Inferior parietal cortex (tissue), 1 donor: ENCODE results near the gene CPXM1.

Source experiments
- DNase-seq: peaks from one replicate; pipeline ENCODE4 v3.0.0-alpha.2; 2016; ENCODE audit errors: extremely low spot score

The CPXM1 gene

DNA sequence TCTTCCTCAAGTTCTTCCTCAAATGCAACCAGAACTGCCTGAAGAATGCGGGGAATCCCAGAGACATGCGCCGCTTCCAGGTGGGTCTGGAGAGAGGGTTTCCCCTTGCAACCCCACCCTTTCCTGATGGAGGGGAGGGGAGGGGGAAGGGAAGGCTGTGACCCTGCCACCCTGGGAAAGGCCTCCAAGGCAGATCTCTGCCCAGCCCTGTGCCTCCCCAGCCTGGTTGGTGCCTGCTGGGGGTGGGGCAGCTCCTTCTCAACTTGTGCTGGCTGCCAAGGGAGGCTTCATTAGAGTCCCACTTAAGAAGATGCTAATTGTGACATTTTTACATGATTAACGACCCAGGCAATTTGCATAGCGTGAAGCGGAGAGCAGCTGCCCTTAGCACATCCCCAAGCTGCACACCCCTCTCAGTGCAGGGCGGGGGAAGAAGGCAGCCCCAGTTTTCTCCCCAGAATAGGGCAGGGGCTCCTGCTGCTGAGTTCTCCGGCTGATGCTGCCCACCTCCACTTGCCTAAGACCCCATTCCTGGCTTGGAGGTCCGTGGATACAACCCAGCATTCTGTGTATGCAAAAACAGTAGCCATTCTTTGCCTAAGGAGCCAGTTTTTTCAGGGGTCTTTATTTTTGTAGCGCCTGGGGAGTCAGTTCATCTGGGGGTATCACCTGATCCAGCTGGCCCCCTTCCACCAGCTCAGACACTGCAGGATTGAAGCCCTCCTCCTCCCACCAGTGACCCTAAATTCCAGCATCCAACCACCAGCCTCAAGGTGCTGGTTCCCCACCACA, 51.7 kb downstream of the CPXM1 start:
- DNase-seq = no peak

DNA sequence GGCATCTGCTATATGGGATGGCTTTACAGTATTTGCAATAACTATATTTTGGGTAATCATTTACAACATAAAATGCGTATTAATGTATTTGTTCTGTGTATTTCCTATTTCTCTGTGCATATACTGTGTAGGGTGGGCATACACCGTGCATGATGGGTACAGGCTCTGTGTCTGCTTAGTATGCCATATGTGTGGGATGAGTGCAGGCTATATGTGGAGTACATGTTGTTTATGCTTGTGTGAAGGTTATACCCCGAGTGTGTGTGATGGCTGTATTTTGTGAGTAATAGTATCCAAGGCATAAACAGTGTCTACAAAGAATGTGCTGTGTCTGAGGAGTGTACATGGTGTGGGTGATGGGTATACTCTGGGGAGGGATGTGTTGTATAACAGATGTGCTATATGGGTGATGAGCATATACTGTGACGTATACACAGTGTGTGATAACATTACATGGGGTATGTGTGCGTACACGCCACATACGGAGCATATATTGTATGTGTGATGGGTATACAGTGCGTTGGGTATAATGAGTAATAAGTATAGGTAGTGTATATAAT, 52.7 kb downstream of the CPXM1 start:
- DNase-seq = no peak

DNA sequence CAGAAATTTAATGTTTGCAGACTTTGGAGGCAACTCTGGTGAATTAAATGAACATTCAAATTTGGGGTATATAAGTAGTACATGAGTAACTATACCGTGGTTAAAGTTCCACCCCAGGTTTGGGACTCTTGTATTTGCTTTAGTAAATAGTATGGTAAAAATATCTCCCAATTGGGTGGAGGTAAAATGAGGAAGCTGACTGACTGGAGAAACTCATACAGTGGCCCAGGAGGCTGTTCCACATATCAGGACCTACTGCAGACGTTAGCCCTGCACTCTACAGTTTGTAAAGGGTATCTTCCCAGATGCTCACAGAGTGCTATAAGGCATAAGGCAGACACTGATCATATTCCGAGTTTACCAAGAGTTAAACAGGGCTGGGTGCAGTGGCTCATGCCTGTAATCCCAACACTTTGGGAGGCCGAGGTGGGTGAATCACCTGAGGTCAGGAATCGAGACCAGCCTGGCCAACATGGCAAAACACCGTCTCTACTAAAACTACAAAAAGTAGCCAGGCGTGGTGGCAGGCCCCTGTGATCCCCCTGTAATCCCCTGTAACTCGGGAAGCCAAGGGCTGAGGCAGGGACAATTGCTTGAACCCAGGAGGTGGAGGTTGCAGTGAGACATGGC, 53.7 kb downstream of the CPXM1 start:
- no peak for DNase-seq

DNA sequence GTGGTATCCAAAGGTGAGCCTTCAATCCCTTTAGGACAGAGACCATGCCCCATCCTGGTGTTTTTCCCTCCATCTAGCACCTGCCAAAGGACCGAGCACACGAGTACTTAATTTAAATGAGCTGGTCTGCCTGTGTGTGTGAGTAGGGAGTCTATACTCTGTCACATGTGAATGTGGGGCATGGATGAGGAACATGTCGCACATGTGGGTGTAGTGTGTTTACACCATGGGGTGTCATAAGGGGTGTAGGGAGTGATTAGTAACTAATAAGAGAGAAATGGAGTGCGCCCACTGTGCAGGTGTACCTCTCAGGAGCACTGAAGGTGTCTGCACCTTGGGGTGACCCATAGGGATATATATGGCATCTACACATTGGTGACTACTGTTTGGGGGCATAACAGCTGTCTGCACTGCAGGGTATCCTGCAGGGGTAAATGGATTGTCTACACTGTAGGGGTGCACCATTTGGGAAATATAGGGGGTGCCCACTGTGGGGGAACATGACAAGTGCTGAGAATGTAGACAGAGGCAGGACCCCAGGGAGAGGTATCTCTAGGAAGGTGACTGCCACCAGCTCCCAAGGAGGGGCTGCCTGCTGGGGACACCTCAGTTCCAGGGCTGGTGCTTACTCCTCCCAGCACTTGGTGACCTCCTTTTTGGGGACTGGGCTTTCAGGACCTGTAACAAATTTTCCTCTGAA, 54.3 kb downstream of the CPXM1 start:
- DNase-seq = no peak

DNA sequence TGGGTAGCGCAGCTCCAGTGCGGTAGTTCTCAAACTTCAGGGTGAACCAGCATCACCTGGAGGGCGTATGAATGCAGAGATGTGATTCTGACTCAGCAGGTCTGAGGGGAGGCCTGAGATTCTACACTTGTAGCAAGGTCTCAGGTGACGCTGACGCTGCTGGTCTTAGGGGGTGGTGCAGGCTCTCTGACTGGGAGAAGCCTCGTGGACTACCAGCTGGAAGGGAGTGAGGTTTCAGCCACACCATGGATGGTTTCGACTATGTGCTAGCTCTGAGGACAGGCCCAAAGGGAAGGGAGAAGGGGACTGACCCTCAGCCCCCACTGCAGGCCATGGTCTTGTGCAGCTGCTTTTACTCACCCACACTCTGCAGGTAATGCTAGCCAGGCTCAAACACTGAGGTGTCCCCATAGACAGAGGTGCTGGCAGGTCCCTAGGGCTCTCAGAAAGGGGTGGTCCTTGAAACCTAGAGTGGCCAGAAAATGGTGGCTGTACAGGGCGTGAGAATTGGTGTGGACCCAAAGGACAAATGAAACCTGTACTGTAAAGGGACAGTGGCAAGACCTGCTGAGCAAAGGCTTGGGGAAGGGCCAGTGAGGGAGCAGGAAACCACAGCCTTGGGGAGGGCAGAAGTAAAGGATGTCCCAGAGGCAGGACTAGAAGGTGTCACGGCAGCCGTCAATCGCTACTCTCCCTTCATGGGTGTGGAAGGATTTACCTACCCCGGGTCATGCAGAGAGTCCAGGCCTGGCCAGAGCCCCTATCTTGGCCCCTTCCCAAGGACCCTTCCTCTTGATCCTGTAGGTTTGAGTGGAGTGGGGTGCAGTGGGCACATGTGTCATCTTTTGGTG, 55.1 kb downstream of the CPXM1 start:
- no peak for DNase-seq
